Epithelial cell of proximal tubule (primary cell): ENCODE measurements around the gene ATP7B. TPM values are rescaled to one million over a fixed set of nuclear protein-coding genes. Genes with fewer than 3 reads are reported as not detected.

Source experiments
- DNase-seq: peaks from one replicate; pipeline ENCODE4 v3.0.0-alpha.2; 2011; ENCODE audit warnings: low read depth
- H3K4me3 ChIP-seq: 2 replicates; pipeline ENCODE4 v1.5.1; 2011; ENCODE audit warnings: low read depth, mild to moderate bottlenecking, low read length
- total RNA-seq: library from RNA; depleted of rRNA; stranded (reverse); fragments of >200 nt; gene quantifications from 2 replicates; pipeline ENCODE4 v1.2.3, GENCODE V29; 2015
- TF ChIP-seq, protein P1 (sequence below): conservative IDR thresholded peaks from 2 replicates; pipeline ENCODE4 v1.5.1; 2012; ENCODE audit warnings: low read depth, mild to moderate bottlenecking, low read length

ATP7B gene
- total RNA-seq, 1 donor from 2014 or later: 3.5 TPM

DNA sequence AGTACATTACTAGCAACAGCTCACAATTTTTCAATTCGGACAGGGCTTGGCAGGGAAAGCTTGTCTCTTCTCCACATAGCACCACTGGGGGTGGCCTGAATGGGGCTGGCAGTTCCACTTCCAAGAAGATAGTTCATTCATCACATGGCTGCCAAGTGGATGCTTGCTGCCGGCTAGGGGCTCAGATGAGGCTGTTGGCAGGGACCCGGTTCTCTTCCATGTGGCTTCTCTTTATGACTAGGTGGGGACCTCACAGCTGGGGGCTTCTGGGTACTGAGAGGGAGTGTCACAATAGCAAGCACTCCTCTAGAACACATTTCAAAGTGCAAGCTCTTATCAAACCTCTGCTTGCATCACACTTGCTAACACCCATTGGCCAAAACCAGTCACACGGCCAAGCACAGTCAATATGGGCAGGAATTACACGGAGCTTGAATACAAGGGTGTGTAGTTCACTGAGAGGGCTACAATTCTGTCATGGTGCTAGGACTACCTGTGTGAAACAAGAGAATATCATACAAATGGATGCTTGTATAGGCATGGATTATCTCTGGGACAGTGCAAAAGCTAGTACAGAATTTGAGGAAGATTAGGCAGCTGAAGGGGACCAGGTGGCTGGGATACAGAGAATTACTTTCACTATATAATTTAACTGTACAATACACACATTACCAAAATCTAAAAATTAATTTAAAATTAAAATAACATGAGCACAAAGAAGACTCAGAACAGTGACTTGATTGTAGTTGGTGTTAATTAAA is 32.3 kb downstream of the ATP7B start:
- no peak overlapping the region for H3K4me3 ChIP-seq
- no peak for DNase-seq
- TF ChIP-seq, protein P1, sequence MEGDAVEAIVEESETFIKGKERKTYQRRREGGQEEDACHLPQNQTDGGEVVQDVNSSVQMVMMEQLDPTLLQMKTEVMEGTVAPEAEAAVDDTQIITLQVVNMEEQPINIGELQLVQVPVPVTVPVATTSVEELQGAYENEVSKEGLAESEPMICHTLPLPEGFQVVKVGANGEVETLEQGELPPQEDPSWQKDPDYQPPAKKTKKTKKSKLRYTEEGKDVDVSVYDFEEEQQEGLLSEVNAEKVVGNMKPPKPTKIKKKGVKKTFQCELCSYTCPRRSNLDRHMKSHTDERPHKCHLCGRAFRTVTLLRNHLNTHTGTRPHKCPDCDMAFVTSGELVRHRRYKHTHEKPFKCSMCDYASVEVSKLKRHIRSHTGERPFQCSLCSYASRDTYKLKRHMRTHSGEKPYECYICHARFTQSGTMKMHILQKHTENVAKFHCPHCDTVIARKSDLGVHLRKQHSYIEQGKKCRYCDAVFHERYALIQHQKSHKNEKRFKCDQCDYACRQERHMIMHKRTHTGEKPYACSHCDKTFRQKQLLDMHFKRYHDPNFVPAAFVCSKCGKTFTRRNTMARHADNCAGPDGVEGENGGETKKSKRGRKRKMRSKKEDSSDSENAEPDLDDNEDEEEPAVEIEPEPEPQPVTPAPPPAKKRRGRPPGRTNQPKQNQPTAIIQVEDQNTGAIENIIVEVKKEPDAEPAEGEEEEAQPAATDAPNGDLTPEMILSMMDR: no peak

DNA sequence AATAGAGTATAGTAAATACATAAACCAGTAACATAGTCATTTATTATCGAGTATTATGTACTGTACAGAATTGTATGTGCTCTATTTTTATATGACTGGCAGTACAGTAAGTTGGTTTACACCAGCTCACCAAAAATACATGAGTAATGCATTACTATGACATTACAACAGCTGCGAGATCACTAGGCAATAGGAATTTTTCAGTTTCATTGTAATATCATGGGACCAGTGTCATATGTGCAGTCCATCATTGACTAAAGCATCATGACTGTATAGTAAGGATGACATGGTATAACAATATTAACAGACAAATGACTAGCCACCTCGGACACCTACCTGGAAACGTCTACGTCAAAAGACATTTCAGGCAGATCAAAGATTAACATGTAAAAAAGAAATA is 33.6 kb downstream of the ATP7B start:
- TF ChIP-seq, protein P1: no peak
- no peak overlapping the region for H3K4me3 ChIP-seq
- DNase-seq: no peak

DNA sequence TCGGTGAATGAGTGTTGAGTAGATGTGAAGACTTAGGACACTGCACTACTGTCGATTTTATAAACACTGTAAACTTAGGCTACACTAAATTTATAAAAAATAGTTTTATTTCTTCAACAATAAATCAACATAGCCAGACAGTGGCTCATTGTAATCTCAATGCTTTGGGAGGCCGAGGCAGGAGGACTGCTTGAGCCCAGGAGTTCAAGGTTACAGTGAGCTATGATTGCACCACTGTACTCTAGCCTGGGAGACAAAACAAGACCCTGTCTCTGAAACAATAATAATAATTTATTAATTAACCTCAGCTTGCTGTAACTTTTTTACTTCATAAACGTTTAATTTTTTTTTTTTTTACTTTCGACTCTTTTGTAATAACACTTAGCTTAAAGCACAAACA is 34.4 kb downstream of the ATP7B start:
- no peak overlapping the region for H3K4me3 ChIP-seq
- TF ChIP-seq, protein P1: no peak
- no peak for DNase-seq

DNA sequence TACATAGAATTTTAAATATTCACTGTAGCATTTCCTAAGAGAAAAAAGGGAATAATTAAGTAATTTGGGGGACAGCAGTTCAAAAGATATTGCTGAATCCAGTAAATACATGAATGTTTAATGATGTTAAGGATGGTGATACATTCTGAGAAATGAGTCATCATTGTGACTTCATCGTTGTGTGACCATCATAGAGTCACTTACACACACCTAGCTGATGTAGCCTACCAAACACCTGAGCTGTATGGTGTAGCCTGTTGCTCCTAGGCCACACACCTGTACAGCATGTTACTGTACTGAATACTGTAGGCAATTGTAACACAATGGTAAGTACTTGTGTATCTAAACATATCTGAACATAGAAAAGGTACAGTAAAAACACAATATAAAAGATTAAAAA is 34.8 kb downstream of the ATP7B start:
- DNase-seq: no peak
- TF ChIP-seq, protein P1: no peak
- H3K4me3 ChIP-seq: no peak overlapping the region

DNA sequence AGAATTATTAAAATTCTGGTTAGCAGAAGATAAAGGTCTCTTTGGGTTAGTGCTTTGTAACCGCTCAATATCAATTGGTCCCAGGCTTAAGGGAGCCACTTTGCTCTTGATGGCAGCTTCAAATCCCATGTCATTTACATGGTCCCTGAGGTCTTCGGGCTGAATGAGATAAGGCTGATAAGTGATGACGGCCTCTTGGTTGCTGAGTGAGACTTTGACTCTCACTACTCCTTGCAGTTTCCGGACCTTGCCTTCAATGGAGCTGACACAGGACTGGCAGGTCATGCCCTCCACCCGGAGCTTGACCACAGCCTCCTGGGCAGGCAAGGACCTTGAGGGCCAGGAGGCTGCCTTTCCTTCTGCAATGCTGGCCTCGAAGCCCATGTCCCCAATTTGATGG is 36.8 kb downstream of the ATP7B start:
- DNase-seq: no peak
- TF ChIP-seq, protein P1: no peak
- H3K4me3 ChIP-seq: no peak overlapping the region

DNA sequence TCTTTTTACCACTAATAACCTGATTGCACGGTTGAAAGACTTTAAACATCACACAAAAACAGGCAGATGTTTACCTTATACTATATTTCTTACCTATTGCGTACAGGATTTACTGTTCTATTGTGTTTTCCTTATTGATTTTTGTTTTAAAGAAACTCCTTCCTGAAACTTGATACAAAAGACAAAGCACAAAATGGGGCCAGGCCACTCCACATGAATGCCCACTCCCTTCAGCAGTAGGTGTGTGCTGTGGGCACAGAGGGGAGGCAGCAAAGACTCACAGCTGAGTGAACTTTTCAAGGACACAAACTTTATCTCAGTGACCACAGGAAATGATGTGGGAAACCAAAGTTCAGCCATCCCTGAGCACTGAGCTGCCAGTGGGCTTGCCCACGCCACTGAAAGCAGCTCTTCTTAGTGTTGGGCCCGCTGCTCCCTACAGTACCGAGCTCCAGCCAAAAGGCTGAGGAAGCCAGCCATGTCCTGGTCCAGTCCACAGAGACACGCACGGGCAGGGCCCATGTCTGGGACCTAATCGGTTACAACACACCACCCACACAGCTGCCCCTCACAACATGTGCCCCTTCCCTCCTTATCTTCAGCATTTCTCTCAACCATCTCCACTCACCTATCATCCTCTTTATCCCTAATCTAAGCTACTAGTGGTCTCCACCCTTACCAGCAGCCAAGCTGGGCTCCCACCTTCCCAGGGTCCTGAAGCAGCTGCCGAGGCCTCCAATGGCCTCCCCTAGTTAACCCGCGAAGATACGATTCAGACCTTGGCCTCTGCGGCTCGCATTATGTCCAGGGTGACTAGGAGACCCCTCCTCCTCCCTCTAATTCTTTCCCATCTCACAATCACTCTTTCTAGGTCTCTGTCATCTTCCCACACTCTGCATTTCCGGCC is 39.5 kb downstream of the ATP7B start:
- DNase-seq: no peak
- TF ChIP-seq, protein P1: no peak
- H3K4me3 ChIP-seq: no peak overlapping the region

DNA sequence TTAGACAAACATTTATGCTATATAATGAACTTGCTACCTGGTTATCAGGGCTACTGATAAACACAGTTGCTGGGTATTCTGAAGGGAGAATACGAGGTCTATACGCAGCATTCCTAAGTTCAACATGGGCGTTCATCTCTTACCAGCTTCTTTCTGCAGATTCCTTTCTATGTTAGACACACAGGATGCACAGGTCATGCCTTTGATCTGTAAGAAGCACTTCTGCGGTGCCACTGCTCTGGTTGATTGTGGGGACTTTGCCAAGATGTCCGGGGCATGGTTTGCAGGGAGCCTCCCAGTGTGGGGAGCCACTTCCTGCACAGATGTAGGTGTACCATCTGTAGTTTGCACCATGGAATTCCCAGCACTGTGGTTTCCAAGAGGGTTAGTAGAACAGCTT is 40.9 kb downstream of the ATP7B start:
- TF ChIP-seq, protein P1: no peak
- no peak overlapping the region for H3K4me3 ChIP-seq
- no peak for DNase-seq
